HepG2 (cell line): ENCODE measurements around the gene SBNO1.

Source experiments
- CEBPZ ChIP-seq: IDR thresholded peaks from 2 replicates; pipeline ENCODE4 v1.6.1; 2012; ENCODE audit warnings: low read length, improper control_type of control experiment
- CTCF ChIP-seq: sonication (generic); formaldehyde crosslinking; IDR thresholded peaks from 2 replicates; pipeline ENCODE4 v1.5.0; 2020; ENCODE audit warnings: mild to moderate bottlenecking, missing genetic modification reagents, moderate library complexity
- FOXP1 ChIP-seq, 2 experiments: fragments of 450-650 bp in 1 of 2; IDR thresholded peaks; 2 replicates each; pipeline ENCODE4 v1.6.1; 2017 to 2018; ENCODE audit warnings: antibody characterized with exemption in 1 of 2
- HNRNPUL1 ChIP-seq: fragments of 200-400 bp; formaldehyde crosslinking; IDR thresholded peaks from 2 replicates; pipeline ENCODE4 v1.6.1; 2017; ENCODE audit warnings: low read depth, mild to moderate bottlenecking, low read length, moderate library complexity
- KLF11 ChIP-seq: IDR thresholded peaks from 2 replicates; pipeline ENCODE4 v1.6.1; 2016; ENCODE audit warnings: missing compliant biosample characterization
- MAFG ChIP-seq: sonication (generic); formaldehyde crosslinking; IDR thresholded peaks from 2 replicates; pipeline ENCODE4 v1.5.1; 2020; ENCODE audit warnings: mild to moderate bottlenecking, missing genetic modification reagents
- TERF1 ChIP-seq: sonication (generic); formaldehyde crosslinking; IDR thresholded peaks from 2 replicates; pipeline ENCODE4 v1.8.0; 2022; ENCODE audit warnings: mild to moderate bottlenecking, missing genetic modification reagents, moderate library complexity
- ZNF329 ChIP-seq: sonication (generic); formaldehyde crosslinking; IDR thresholded peaks from 2 replicates; pipeline ENCODE4 v1.9.0; 2021; ENCODE audit warnings: low read depth, mild to moderate bottlenecking, missing genetic modification reagents

GRCh38 chr12:123269395-123269892, 95.2 kb downstream of the SBNO1 start:
- TF ChIP-seq MAFG (CRISPR knock-in tag) (no peak), FOXP1 (IDR thresholded peaks at IDR 0.05) (no peak), FOXP1 (CRISPR knock-in tag; IDR thresholded peaks at IDR 0.05) (no peak), KLF11 (no peak), HNRNPUL1 (no peak), CTCF (CRISPR knock-in tag) (no peak), CEBPZ (no peak), ZNF329 (CRISPR knock-in tag) (no peak), TERF1 (CRISPR knock-in tag) (no peak)
